NCI-H2107 (cell line): ENCODE measurements around the gene MFSD12.

Experiments
- DNase-seq: peaks from one replicate; lab custom pipeline; 2025; lab: John Stamatoyannopoulos, UW

Gene MFSD12

GRCh38 chr19:3557461-3558248 lies at the start of gene MFSD12:
MFSD12 (minus strand) TSS chr19:3557586; CDS start chr19:3557403, 183 bp downstream.
- DNase-seq = peak; percentile 95

DNA sequence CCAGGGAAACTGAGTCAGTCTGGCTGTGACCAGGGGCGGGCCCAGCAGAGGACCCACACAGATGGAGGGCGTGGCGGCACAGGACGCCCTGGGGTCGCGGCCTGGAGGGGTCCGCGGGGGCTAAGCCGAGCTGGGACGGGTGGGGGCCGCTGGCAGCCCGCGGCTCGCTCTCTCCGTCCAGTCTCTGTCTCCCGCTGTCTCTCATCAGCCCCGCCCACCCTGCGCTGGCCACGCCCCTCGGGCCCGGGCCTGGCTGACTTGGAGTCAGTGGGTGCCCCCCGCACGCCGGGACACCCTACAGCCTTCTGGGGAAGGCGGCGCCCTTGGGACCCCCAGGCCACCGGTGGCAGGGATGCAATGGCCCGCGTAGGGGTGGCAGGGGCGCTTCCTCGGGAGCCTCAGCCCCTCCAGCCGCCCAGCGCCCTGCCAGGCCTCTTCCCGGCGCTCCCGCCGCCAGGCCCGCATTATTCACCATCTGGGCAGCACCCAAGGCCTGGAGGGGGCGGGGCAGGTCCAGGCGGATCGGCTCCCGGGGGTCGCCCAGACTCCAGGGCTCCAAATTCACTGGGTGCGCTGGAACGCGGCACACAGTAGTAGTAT lies 49.4 kb upstream of the MFSD12 start, which contains the start of gene TBXA2R:
Gene TBXA2R (minus strand): TSS at position 186 of the 600 bp plus-strand sequence. CDS start 6,241 bp downstream, outside the sequence.
- DNase-seq = no peak

GRCh38 chr19:3606174-3606689 lies 48.8 kb upstream of the MFSD12 start:
- no peak for DNase-seq

DNA sequence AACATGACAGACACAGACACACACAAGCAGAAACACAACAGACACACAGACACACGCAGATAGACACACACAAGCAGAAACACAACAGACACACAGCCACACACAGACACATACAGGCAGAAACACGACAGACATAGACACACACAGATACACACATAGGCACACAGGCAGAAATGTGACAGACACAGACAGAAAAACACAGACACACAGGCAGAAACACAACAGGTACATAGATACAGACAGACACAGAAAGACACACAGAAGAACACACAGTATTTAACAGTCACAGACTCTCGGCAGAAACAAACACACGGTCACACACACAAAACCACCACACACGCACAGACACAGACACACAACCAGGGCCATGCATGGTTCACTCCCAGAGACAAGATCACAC lies 48.4 kb upstream of the MFSD12 start:
- DNase-seq = no peak

GRCh38 chr19:3605361-3605760 lies 48.0 kb upstream of the MFSD12 start:
- no peak for DNase-seq

DNA sequence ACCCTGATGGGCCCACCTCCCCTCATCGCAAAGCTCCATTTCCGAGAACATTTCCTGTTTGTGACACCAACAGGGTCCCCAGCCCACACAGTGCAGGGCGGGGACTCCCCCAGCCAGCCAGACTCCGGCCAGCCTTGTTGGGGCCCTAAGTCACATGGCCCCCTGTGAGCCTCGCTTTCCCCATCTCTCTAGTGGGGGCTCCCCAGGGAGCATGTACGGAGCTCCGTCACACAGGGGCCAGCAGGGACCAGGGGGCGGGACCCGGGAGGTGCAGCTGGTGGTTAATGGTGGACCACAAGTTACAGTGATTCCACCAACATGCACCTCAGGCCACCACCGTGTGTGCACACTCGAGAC lies 47.6 kb upstream of the MFSD12 start:
- DNase-seq = no peak

DNA sequence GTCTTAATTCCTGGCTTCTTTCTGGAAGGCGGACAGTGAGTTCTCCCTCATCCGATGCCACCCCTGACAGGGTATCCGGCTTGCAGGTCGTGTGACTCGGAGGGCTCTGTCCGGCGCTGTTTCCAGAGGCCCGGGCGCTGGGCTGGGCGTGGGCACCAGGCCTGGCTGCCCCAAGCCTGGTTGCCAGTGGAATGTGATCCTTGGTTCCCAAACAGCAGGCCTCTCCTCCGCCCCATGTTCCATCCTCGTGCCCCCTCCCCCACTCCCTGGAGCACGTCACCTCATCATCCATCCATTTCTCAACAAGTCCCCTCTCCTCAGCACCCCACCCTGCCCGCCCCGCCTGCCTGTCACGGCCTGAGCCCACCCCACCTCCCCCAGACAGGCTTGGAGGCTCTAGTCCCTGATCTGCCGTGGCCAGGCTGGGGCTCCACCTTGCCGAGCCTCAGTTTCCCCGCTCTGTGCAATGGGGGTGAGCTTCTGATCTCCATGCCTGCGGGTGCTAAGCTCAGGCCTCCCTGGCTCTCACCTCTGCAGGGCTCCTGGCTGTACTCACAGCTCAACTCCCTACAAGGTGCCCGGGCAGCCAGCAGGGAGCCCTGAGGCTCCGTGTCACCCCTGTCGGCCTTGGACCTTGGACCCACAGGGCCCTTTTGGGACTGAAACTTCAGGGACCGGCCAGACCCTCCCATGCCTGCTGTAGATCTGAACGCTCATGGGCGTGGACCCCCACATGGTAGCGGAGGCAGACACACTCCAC lies 47.0 kb upstream of the MFSD12 start:
- DNase-seq = no peak

DNA sequence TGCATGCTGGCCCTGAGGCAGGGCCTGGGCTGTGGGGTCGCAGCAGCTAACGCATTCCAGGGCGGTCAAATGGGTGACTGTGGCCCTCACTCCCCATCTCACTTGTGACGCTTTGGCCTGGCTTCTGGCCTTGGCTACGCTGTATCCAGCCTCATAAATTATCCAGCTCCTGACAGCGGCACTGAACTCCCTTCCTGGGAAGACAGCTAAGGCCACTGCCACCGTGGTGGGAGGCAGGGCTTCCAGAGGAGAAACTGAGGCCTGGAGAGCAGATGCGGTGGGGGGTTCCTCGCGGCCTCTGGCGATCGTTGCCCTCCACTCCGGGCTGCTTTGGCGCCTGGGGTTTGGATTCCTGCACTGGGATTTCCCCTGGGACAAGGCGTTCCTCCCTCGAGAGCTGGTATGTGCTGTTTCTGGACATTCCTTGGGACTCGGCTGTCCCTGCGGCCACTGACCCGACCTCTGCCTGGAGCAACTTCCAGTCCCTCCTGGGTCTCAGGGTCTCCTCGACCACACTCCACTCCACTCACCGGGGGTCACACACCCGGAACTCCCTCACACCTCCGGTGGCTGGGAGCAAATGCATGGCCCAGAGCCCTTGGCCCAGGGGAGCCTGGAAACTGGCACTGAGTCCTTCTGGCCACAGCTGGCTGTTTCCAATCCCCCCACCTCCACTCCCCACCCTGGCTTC lies 45.9 kb upstream of the MFSD12 start:
- no peak for DNase-seq

DNA sequence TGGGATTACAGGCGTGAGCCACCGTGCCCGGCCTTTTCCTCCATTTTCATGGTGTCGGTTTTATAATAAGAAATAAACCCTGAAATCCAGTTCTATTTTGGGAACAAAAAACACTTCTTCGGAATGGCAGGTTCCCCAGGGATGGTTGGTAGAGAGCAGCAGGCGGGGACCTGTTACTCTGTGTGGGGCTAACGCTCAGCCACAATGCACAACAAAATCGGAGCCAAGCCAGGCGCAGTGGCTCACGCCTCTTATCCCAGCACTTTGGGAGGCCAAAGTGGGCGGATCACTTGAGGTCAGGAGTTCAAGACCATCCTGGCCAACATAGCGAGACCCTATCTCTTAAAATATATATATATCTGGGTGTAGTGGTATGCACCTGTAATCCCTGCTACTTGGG lies 43.6 kb upstream of the MFSD12 start:
- no peak for DNase-seq

- DNase-seq = no peak
Observed at GRCh38 chr19:3599776-3600187, 42.4 kb upstream of the MFSD12 start.

DNA sequence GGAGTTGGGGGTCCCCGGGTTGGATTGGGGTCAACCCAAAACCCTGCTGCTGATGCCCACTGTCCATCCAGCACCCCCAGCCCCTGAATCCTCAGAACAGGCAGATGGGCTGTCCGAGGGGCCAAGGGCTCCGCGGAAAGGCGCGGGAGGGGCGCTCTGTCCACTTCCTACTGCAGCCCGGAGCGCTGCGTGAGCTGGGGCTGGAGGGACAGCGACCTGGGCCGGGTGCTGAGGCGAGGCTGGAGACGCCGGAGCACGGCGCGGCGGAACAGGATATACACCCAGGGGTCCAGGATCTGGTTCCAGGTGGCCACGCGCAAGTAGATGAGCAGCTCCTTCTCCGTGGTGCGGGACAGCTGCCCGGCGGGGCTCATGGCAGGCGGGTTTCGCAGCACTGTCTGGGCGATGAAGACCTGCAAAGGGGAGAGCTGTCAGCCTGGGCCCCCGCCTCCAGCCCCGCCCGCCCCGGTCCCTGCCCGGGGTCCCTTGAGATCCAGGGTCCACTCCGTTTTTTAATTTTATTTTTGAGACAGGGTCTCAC lies 38.2 kb upstream of the MFSD12 start:
- no peak for DNase-seq

GRCh38 chr19:3593156-3593555 lies 35.8 kb upstream of the MFSD12 start:
- DNase-seq = no peak

- DNase-seq = no peak
Observed at GRCh38 chr19:3591876-3592613, 34.7 kb upstream of the MFSD12 start.

DNA sequence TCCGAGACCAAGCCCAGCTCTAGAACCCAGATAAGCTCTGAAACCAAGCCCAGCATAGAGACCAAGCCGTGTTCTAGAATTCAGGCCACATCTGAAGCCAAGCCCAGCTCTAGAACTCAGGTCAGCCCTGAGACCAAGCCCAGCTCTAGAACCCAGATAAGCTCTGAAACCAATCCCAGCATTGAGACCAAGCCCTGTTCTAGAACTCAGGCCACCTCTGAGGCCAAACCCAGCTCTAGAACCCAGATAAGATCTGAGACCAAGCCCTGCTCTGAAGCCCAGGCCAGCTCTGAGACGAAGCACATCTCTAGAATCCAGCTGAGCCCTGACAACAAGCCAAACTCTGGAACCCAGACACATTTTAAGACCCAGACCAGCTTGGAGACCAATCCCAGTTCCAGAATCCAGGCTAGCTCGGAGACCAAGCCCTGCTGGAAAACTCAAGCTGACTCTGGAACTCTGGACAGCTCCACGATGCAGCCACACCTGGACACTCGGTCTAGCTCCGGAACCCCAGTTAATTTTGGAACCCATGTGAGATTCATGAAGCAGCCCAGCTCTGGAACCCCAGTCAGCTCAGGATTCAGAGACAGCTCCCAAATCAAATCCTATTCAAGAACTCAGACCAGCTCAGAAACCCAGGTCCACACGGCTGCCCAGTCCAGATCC lies 33.7 kb upstream of the MFSD12 start:
- no peak for DNase-seq

- DNase-seq = no peak
Observed at GRCh38 chr19:3589949-3590348, 32.6 kb upstream of the MFSD12 start.

- DNase-seq = no peak
Observed at GRCh38 chr19:3589439-3589838, 32.1 kb upstream of the MFSD12 start.

DNA sequence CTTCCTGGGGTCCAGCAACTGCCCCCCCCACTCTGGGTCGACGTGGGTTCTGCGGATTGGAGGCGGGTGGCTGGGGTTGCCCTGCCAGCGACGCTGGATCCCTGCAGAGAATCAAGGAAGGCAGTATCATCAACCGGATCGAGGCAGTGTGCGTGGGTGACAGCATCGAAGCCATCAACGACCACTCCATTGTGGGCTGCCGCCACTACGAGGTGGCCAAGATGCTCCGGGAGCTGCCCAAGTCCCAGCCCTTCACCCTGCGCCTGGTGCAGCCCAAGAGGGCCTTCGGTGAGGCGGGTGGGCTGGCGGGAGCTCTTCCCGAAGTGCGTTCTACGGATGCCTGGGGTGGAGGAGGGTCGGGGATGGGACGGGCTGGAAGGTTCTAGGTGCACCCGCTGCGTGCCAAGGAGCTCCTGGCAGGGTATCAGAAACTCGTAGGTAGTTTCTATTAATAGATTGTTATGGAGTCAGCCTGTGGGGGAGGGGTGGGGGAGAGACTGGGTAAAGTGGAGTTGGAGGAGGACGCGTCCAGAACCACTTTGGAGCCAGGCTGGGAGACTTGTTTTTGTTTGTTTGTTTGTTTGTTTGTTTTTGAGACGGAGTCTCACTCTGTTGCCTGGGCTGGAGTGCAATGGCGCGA lies 29.4 kb upstream of the MFSD12 start:
- no peak for DNase-seq

DNA sequence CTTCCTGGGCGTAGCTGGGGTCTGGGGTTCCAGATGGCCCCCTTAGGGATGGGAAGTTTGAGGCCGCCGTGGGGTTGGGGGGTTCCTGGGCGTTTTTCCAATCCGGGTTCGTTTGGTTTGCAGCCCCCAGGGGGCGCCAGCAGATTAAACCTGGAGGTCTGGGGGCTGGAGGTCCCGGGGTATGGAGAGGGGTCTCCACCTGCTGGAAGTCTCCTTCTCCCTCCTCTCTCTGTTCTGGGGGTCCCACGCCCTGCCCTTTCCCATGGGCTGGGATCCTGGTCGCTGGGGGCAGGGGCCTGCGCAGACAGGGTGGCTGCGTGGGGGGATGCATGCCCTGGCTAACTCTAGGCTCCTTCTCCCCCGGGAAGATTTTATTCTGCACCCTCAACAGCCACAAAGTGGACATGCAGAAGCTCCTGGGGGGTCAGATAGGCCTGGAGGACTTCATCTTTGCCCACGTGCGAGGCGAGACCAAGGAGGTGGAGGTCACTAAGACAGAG lies 28.8 kb upstream of the MFSD12 start:
- DNase-seq = no peak

- DNase-seq = no peak
Observed at GRCh38 chr19:3585301-3586126, 28.1 kb upstream of the MFSD12 start, which contains the start of gene GIPC3. GIPC3 (plus strand) TSS chr19:3585478; CDS start chr19:3585598, 120 bp downstream.
